HG02938 (cell line): ENCODE measurements around the gene STK36.

ENCODE experiments used
- ATAC-seq: cut with Tn5 transposase; IDR thresholded peaks from one replicate; pipeline ENCODE4 v1.9.1; 2021; ENCODE audit warnings: mild to moderate bottlenecking, moderate library complexity; ENCODE audit not compliant: unreplicated experiment

The STK36 gene

GRCh38 chr2:218745559-218746469, 73.9 kb downstream of the STK36 start:
- no peak for ATAC-seq

- ATAC-seq: no peak
These were observed 74.5 kb downstream of the STK36 start for GRCh38 chr2:218746470-218746795.

- no peak for ATAC-seq
These were observed 75.1 kb downstream of the STK36 start for GRCh38 chr2:218746960-218747359.

- no peak for ATAC-seq
These were observed 77.0 kb downstream of the STK36 start for GRCh38 chr2:218748741-218749441.
